GM23248 (cell line): ENCODE measurements around the gene DLG2. TPM values are rescaled to one million over a fixed set of nuclear protein-coding genes. Genes with fewer than 3 reads are reported as not detected.

Experiments
- DNase-seq: peaks from one replicate; pipeline ENCODE4 v3.0.0-alpha.2; 2015
- H2AFZ ChIP-seq: fragments of 200-600 bp; sonication (generic); 2 replicates; pipeline ENCODE4 v1.6.1; 2016; ENCODE audit warnings: antibody characterized with exemption
- H3F3A ChIP-seq: fragments of 200-600 bp; sonication (generic); 2 replicates; pipeline ENCODE4 v1.6.1; 2016; ENCODE audit warnings: mild to moderate bottlenecking, antibody characterized with exemption, mixed run types; ENCODE audit not compliant: insufficient read depth
- H3K27ac ChIP-seq: fragments of 200-600 bp; sonication (generic); 2 replicates; pipeline ENCODE4 v1.5.1; 2016; ENCODE audit warnings: mild to moderate bottlenecking
- H3K27me3 ChIP-seq: fragments of 200-600 bp; sonication (generic); replicated peaks from 2 replicates; pipeline ENCODE4 v1.6.1; 2016; ENCODE audit warnings: mild to moderate bottlenecking; ENCODE audit not compliant: insufficient read depth
- H3K36me3 ChIP-seq: fragments of 200-600 bp; sonication (generic); 2 replicates; pipeline ENCODE4 v1.6.1; 2016; ENCODE audit warnings: low read depth, mild to moderate bottlenecking
- H3K4me1 ChIP-seq: fragments of 200-600 bp; sonication (generic); 2 replicates; pipeline ENCODE4 v1.6.1; 2016; ENCODE audit warnings: mild to moderate bottlenecking; ENCODE audit not compliant: insufficient read depth
- H3K4me2 ChIP-seq: fragments of 200-600 bp; sonication (generic); one replicate; pipeline ENCODE4 v1.6.1; 2016; ENCODE audit warnings: mild to moderate bottlenecking; ENCODE audit not compliant: unreplicated experiment
- H3K4me3 ChIP-seq: fragments of 200-600 bp; sonication (generic); 2 replicates; pipeline ENCODE4 v1.5.1; 2016; ENCODE audit warnings: mild to moderate bottlenecking
- H3K79me2 ChIP-seq: fragments of 200-600 bp; sonication (generic); 2 replicates; pipeline ENCODE4 v1.6.1; 2016; ENCODE audit warnings: mild to moderate bottlenecking; ENCODE audit not compliant: insufficient read depth
- H3K9ac ChIP-seq: fragments of 200-600 bp; sonication (generic); 2 replicates; pipeline ENCODE4 v1.6.1; 2016; ENCODE audit warnings: mild to moderate bottlenecking
- H3K9me2 ChIP-seq: fragments of 200-600 bp; sonication (generic); 2 replicates; pipeline ENCODE4 v1.6.1; 2016; ENCODE audit warnings: mixed run types, mild to moderate bottlenecking, moderate library complexity; ENCODE audit not compliant: insufficient read depth
- H3K9me3 ChIP-seq: fragments of 200-600 bp; sonication (generic); one replicate; pipeline ENCODE4 v1.6.1; 2017; ENCODE audit warnings: low read depth
- H4K20me1 ChIP-seq: fragments of 200-600 bp; sonication (generic); 2 replicates; pipeline ENCODE4 v1.6.0; 2016; ENCODE audit not compliant: insufficient read depth
- EZH2 ChIP-seq: fragments of 200-600 bp; sonication (generic); IDR thresholded peaks from 2 replicates; pipeline ENCODE4 v1.6.1; 2018; ENCODE audit warnings: antibody characterized with exemption, mild to moderate bottlenecking; ENCODE audit not compliant: insufficient read depth, poor library complexity, severe bottlenecking
- EZH2phosphoT487 ChIP-seq: fragments of 200-600 bp; sonication (generic); IDR thresholded peaks from 2 replicates; pipeline ENCODE4 v1.6.1; 2018; ENCODE audit warnings: antibody characterized with exemption, moderate library complexity, mild to moderate bottlenecking, low read depth; ENCODE audit not compliant: insufficient read depth
- WGBS, 2 experiments: methylation state at CpG; one replicate each; pipeline ENCODE4 v1.1.6; 2015 to 2017; ENCODE audit warnings: low lambda C conversion rate in 2 of 2, low coverage in 1 of 2; ENCODE audit errors: missing lambda C conversion rate in 2 of 2; 5-methylcytosine and 5-hydroxymethylcytosine counted together
- in situ Hi-C: fragments of 300-500 bp; cut with MboI; formaldehyde crosslinking; loops from 2 replicates; pipeline ENCODE4 v1.15.0; 2020
- polyA plus RNA-seq: library from polyadenylated mRNA; unstranded; fragments of >200 nt; fragmentation: Nextera tagmentation; extraction: Ambion mirVana; gene quantifications from 2 replicates; pipeline ENCODE4 v1.2.1, GENCODE V29; 2016
- total RNA-seq: library from RNA; depleted of rRNA; stranded (reverse); fragments of >200 nt; shearing (Covaris generic); gene quantifications from 2 replicates; pipeline ENCODE4 v1.2.3, GENCODE V29; 2014

Gene DLG2
- total and polyA plus RNA-seq, 2 experiments from 2014 or later, result 1.1 to 1.7 TPM

DNA sequence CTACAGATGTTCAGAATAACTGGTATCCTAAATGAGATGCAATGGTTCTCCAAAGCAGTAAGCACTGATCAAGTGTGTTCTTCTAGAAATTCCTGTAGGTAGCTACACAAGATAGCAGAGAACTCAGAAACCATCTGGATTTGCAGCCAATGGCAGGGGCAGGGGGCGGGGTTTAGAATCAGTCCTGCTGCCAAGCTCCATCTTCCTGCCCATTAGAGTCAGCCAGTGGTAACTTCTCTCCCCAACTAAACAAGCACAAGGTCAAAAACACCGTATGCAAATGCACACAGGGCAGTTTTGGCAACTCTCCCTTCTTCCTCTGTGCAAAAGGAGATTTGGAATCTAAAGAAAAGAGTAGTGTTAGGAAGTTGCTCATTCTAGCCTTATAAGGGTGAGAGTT, 2103.5 kb downstream of the DLG2 start:
- in situ Hi-C loops, result no loop called here
- H3K27ac ChIP-seq, result no peak overlapping the region
- 72 to 92% methylated on average over 2 of the region's 2 CpGs for WGBS, 2 experiments
- no peak overlapping the region for H2AFZ ChIP-seq
- H3K36me3 ChIP-seq, result no peaks in the 10 kb centered on the region
- H3K79me2 ChIP-seq, result no peaks in the 10 kb centered on the region
- H3K4me3 ChIP-seq, result no peak overlapping the region
- no peak overlapping the region for H3K4me2 ChIP-seq
- no peaks in the 10 kb centered on the region for H4K20me1 ChIP-seq
- H3F3A ChIP-seq, result no peaks in the 10 kb centered on the region
- H3K9me2 ChIP-seq, result no peaks in the 10 kb centered on the region
- no peaks in the 10 kb centered on the region for H3K9me3 ChIP-seq
- TF ChIP-seq EZH2phosphoT487 (no peak), EZH2 (no peak)
- DNase-seq, result no peak
- no peak overlapping the region for H3K9ac ChIP-seq
- no peaks in the 10 kb centered on the region for H3K27me3 ChIP-seq
- H3K4me1 ChIP-seq, result no peaks in the 10 kb centered on the region

DNA sequence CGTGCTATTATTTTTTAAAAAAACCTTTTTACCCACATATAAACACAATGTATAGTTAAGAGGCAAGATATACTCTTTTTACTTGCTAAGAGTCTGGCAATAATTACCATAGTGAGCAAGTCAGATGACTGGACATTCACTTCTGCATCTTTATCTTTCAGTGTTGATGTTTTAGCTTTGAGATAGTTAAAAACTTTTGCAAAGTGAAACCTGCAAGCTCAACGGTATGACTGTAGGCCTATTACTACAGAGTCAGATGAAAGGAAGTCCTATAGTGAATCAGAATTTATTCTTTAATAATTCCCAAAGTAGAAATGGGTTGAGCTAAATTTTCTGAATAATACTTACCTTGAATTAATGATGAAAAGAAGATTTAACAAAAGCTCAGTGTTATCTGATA, 2104.2 kb downstream of the DLG2 start:
- no peaks in the 10 kb centered on the region for H3F3A ChIP-seq
- H4K20me1 ChIP-seq, result no peaks in the 10 kb centered on the region
- in situ Hi-C loops, result no loop called here
- no peaks in the 10 kb centered on the region for H3K79me2 ChIP-seq
- H3K4me2 ChIP-seq, result no peak overlapping the region
- H3K4me3 ChIP-seq, result no peak overlapping the region
- H3K4me1 ChIP-seq, result no peaks in the 10 kb centered on the region
- no peak overlapping the region for H2AFZ ChIP-seq
- no peaks in the 10 kb centered on the region for H3K27me3 ChIP-seq
- no peak for DNase-seq
- H3K9ac ChIP-seq, result no peak overlapping the region
- H3K9me3 ChIP-seq, result no peaks in the 10 kb centered on the region
- TF ChIP-seq EZH2 (no peak), EZH2phosphoT487 (no peak)
- H3K36me3 ChIP-seq, result no peaks in the 10 kb centered on the region
- H3K9me2 ChIP-seq, result no peaks in the 10 kb centered on the region
- H3K27ac ChIP-seq, result no peak overlapping the region
- WGBS, 2 experiments, result 89 to 92% methylated on average over 2 of the region's 2 CpGs

DNA sequence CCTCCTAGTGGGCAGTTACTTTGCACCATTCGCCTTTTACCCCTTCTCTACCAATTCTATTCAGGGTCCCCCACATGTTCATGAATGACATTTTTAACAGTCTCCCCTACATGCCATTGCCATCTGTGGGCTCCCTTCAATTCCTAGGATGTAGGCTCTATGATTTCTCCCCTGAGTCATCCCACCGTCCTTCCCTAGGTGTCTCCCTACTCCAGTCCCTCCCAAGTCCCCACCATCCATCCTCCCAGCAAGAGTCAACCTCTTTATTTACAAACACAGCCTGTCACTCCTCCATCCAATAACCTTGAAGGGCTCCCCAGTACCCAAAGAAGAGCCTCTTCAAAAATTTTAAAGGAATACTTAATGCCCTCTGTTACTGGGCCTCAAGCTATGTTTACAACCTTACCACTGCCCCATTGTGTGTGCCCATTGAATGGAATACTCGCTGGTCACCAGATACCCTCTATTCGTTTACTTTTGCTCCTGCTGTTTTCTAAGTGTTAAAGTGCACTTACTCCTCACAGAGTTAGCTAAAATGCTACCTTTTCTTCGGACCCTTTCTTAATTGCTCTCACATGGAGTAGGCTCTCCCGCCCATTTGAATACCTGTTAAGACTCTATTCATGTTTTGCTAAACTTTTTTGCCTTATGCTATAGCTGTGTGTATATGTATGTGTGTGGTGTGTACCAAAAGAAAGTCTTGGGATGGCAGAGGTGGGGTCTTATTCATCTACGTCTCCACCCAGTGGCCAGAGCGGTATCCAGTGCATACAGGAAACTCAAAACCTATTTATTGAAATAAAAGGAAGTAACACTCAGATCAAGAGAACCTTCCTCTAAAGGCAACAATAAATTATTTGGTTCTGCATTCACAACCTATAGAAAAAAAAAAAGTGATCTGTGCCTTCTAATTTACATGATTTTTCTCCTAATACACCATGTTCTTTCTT, 2105.2 kb downstream of the DLG2 start:
- no peak overlapping the region for H3K27ac ChIP-seq
- H3F3A ChIP-seq, result no peaks in the 10 kb centered on the region
- no peaks in the 10 kb centered on the region for H4K20me1 ChIP-seq
- no peaks in the 10 kb centered on the region for H3K9me3 ChIP-seq
- no peaks in the 10 kb centered on the region for H3K27me3 ChIP-seq
- no peaks in the 10 kb centered on the region for H3K4me1 ChIP-seq
- no peak overlapping the region for H3K9ac ChIP-seq
- TF ChIP-seq EZH2 (no peak), EZH2phosphoT487 (no peak)
- no peaks in the 10 kb centered on the region for H3K79me2 ChIP-seq
- 80 to 83% methylated on average over 8 of the region's 8 CpGs for WGBS, 2 experiments
- no peak overlapping the region for H3K4me3 ChIP-seq
- H3K4me2 ChIP-seq, result no peak overlapping the region
- in situ Hi-C loops, result no loop called here
- DNase-seq, result peak; percentile 46
- no peak overlapping the region for H2AFZ ChIP-seq
- H3K36me3 ChIP-seq, result no peaks in the 10 kb centered on the region
- no peaks in the 10 kb centered on the region for H3K9me2 ChIP-seq

DNA sequence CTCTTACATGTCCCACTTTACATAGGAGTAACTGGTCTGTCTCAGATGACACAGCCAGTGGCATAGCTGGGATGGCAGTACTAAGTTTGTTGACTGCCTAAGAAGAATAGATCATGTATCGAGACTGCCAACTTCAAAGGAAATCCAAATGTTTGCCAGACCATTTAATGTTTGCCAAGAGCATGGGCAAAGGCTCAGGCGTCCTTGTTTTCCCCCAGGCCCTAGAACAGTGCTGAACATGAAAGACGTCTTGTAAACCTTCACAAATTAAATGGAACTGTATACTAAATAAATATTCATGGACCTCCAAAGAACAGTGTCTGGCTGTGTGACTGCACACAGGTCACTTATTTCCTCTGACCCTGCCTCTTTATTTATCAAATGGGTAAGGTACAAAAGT, 2106.3 kb downstream of the DLG2 start:
- no peak overlapping the region for H3K4me2 ChIP-seq
- TF ChIP-seq EZH2phosphoT487 (no peak), EZH2 (no peak)
- H4K20me1 ChIP-seq, result no peaks in the 10 kb centered on the region
- DNase-seq, result no peak
- H3K27ac ChIP-seq, result no peak overlapping the region
- H3K36me3 ChIP-seq, result no peaks in the 10 kb centered on the region
- H2AFZ ChIP-seq, result no peak overlapping the region
- H3K4me1 ChIP-seq, result no peaks in the 10 kb centered on the region
- no peaks in the 10 kb centered on the region for H3K9me3 ChIP-seq
- no peak overlapping the region for H3K4me3 ChIP-seq
- in situ Hi-C loops, result no loop called here
- H3K9me2 ChIP-seq, result no peaks in the 10 kb centered on the region
- no peak overlapping the region for H3K9ac ChIP-seq
- H3K79me2 ChIP-seq, result no peaks in the 10 kb centered on the region
- H3K27me3 ChIP-seq, result no peaks in the 10 kb centered on the region
- 35% methylated on average over 3 of the region's 3 CpGs for WGBS, 2 experiments
- H3F3A ChIP-seq, result no peaks in the 10 kb centered on the region
